Measurements from ENCODE around the gene ARHGAP31. TPM values are rescaled to one million over a fixed set of nuclear protein-coding genes. Genes with fewer than 3 reads are reported as not detected.

Gene ARHGAP31
- total and polyA plus RNA-seq, 7 donors = 3.5 to 18.0 (median 11.0) TPM

DNA sequence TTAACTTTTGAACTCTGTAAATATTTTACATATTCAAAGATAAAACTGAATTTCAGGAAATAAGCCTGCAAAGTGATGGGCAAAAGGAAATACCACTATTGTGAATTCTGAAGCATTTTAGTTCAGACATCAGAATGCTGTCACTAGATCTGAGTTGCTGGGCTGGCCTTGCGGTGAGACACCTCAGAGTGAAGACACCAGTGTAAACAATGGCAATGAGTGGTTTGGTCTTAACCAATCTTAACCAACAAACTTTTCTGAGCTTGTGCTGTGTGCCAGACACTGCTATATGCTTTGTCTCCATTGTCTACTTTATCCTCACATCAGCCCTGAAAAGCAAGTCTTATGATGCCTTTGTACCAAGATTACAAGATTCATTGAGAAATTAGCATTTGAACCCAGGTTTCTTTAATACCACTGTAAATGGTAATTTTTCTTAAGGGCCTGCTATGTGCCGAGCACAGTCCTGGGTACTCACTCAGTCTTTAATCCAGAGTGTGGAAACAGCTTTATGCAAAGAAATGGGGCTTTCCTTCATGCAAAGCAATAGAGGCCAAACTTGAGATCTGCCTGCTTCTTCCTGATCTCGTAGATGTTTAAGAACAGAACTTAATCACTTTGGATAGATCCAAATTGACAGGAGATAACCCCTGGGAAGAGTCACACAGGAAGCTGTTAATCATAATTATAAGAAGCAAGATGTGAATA lies 114.2 kb downstream of the ARHGAP31 start:
- H3K4me3 ChIP-seq = no peak overlapping the region
- 81 to 92% methylated on average over 3 of the region's 3 CpGs for WGBS, 2 donors
- intact Hi-C loops (cut with DNase I) = no loop called here
- no peak for DNase-seq
- H3K36me3 ChIP-seq = peaks cover 0 to 24% (median 6%) of the 10 kb centered on the region in 4 donors
- TF ChIP-seq, protein P1, sequence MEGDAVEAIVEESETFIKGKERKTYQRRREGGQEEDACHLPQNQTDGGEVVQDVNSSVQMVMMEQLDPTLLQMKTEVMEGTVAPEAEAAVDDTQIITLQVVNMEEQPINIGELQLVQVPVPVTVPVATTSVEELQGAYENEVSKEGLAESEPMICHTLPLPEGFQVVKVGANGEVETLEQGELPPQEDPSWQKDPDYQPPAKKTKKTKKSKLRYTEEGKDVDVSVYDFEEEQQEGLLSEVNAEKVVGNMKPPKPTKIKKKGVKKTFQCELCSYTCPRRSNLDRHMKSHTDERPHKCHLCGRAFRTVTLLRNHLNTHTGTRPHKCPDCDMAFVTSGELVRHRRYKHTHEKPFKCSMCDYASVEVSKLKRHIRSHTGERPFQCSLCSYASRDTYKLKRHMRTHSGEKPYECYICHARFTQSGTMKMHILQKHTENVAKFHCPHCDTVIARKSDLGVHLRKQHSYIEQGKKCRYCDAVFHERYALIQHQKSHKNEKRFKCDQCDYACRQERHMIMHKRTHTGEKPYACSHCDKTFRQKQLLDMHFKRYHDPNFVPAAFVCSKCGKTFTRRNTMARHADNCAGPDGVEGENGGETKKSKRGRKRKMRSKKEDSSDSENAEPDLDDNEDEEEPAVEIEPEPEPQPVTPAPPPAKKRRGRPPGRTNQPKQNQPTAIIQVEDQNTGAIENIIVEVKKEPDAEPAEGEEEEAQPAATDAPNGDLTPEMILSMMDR (IDR thresholded peaks at IDR 0.05) = no peak
- no peak for TF ChIP-seq EP300 (IDR thresholded peaks at IDR 0.05)
- TF ChIP-seq POLR2A (IDR thresholded peaks at IDR 0.05) = no peak
- TF ChIP-seq POLR2AphosphoS5 (IDR thresholded peaks at IDR 0.05) = no peak
- no peaks in the 10 kb centered on the region for H3K9me3 ChIP-seq
- no peaks in the 10 kb centered on the region for H3K4me1 ChIP-seq
- H3K27me3 ChIP-seq = no peaks in the 10 kb centered on the region
- H3K27ac ChIP-seq = no peak overlapping the region

DNA sequence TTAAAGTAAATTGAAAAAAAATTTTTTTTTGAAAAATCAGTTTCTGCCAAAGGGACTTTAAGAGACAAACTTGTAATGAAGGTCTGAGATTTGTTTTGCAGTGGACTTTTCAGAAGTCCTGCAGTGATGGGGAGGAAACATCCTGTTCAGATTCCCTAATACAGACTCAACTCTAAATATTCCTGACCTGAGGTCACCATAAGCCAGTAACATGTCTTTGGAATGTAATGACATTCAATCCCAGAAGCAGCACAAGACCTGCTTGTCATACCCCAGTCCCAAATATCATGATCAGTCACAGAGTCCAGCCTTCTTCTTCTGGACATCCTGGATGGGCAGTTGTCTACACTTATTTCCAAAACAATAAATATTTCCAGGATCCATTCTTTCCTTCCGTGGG lies 115.7 kb downstream of the ARHGAP31 start:
- TF ChIP-seq POLR2AphosphoS5 (IDR thresholded peaks at IDR 0.05) (no peak), EP300 (IDR thresholded peaks at IDR 0.05) (no peak), POLR2A (IDR thresholded peaks at IDR 0.05) (no peak)
- TF ChIP-seq, protein P1 (IDR thresholded peaks at IDR 0.05) = no peak
- Histone ChIP-seq H3K9me3 (no peaks in the 10 kb centered on the region), H3K27ac (no peak overlapping the region), H3K4me3 (no peak overlapping the region), H3K27me3 (no peaks in the 10 kb centered on the region), H3K4me1 (no peaks in the 10 kb centered on the region), H3K36me3 (peaks cover 0 to 38% (median 15%) of the 10 kb centered on the region in 4 donors)
- WGBS, 2 donors = 90 to 95% methylated on average over 1 of the region's 1 CpG
- DNase-seq = no peak
- intact Hi-C loops (cut with DNase I) = no loop called here

DNA sequence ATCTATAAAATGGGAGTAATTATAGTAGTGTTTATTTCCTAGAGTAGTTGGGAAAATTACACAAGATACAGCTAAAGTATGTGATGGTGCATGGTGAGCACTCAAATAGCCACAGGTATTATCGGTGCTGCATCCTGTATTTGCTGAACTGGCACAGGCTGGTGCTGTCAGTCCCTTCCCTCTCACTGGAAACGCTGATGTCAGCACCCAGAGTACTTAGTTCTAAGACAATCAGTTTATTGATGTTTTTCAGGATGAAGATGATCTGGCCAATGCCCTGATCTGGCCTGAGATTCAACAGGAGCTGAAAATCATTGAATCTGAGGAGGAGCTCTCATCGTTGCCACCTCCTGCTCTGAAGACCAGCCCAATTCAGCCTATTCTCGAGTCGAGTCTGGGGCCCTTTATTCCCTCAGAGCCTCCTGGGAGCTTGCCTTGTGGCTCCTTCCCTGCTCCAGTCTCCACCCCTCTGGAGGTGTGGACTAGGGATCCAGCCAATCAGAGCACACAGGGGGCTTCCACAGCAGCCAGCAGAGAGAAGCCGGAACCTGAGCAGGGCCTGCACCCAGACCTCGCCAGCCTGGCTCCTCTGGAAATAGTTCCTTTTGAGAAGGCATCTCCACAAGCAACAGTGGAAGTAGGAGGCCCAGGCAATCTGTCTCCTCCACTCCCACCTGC lies 119.6 kb downstream of the ARHGAP31 start:
- intact Hi-C loops (cut with DNase I) = no loop called here

DNA sequence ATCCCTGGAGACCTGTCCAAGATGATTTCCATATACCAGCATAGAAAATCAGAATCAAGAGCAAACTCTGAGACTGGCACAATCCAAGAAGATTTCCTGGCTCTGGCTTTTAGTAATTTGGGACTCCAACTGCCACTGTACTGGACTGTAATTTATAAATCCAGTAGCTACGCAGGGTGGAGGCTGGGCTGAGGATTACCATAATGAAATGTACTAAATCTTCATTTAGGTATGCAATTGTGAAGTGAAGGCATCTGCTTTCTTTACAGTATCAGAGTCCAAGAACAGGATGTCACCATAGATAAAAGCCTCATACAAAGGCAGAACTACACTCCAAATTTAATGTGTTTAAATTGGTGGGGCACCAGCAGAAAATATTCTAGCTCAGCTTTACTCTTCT lies 122.7 kb downstream of the ARHGAP31 start:
- peaks cover 0 to 30% (median 10%) of the 10 kb centered on the region in 4 donors for H3K36me3 ChIP-seq
- DNase-seq = no peak
- 91 to 97% methylated on average over 1 of the region's 1 CpG for WGBS, 2 donors

More for the DNA sequence above, 119.6 kb downstream of the ARHGAP31 start:
- DNase-seq = no peak
- H3K9me3 ChIP-seq = no peaks in the 10 kb centered on the region
- H3K4me3 ChIP-seq = no peak overlapping the region
- peaks cover 0 to 45% (median 16%) of the 10 kb centered on the region in 4 donors for H3K36me3 ChIP-seq
- no peaks in the 10 kb centered on the region for H3K4me1 ChIP-seq
- 92 to 94% methylated on average over 7 of the region's 7 CpGs for WGBS, 2 donors
- TF ChIP-seq POLR2AphosphoS5 (IDR thresholded peaks at IDR 0.05) (no peak), POLR2A (IDR thresholded peaks at IDR 0.05) (no peak), EP300 (IDR thresholded peaks at IDR 0.05) (no peak)
- TF ChIP-seq, protein P1 (IDR thresholded peaks at IDR 0.05) = no peak
- H3K27ac ChIP-seq = no peak overlapping the region
- no peaks in the 10 kb centered on the region for H3K27me3 ChIP-seq

More for the DNA sequence above, 122.7 kb downstream of the ARHGAP31 start:
- no peaks in the 10 kb centered on the region for H3K4me1 ChIP-seq
- H3K4me3 ChIP-seq = no peak overlapping the region
- H3K27me3 ChIP-seq = no peaks in the 10 kb centered on the region
- TF ChIP-seq POLR2A (IDR thresholded peaks at IDR 0.05) = no peak
- no peak for TF ChIP-seq EP300 (IDR thresholded peaks at IDR 0.05)
- TF ChIP-seq, protein P1 (IDR thresholded peaks at IDR 0.05) = no peak
- TF ChIP-seq POLR2AphosphoS5 (IDR thresholded peaks at IDR 0.05) = no peak
- no peak overlapping the region for H3K27ac ChIP-seq
- no peaks in the 10 kb centered on the region for H3K9me3 ChIP-seq
- intact Hi-C loops (cut with DNase I) = no loop called here
